K562 (cell line): ENCODE measurements around the gene DGCR6L. TPM values are rescaled to one million over a fixed set of nuclear protein-coding genes. Genes with fewer than 3 reads are reported as not detected.

Source experiments
- CAMTA2 ChIP-seq: fragments of 250-450 bp; sonication (Bioruptor Pico); conservative IDR thresholded peaks from 2 replicates; pipeline ENCODE4 v1.5.1; 2022
- DPF2 ChIP-seq: fragments of 450-650 bp; IDR thresholded peaks from 2 replicates; pipeline ENCODE4 v1.6.1; 2016
- KDM1A ChIP-seq, 2 experiments: fragments of 450-650 bp; IDR thresholded peaks; 2 replicates each; pipeline ENCODE4 v1.6.1; 2016; ENCODE audit warnings: mild to moderate bottlenecking in 2 of 2
- KLF13 ChIP-seq: fragments of 450-650 bp; IDR thresholded peaks from 2 replicates; pipeline ENCODE4 v1.6.1; 2016; ENCODE audit warnings: missing genetic modification characterization, low read depth, mild to moderate bottlenecking, missing compliant biosample characterization, moderate library complexity, borderline replicate concordance
- RFX1 ChIP-seq: fragments of 450-650 bp; IDR thresholded peaks from 2 replicates; pipeline ENCODE4 v1.6.1; 2016; ENCODE audit warnings: mild to moderate bottlenecking, moderate library complexity
- SUPT5H ChIP-seq: fragments of 450-650 bp; IDR thresholded peaks from 2 replicates; pipeline ENCODE4 v1.6.1; 2016
- TAF7 ChIP-seq: fragments of 450-650 bp; IDR thresholded peaks from 2 replicates; pipeline ENCODE4 v1.6.1; 2016; ENCODE audit warnings: missing genetic modification characterization, missing compliant biosample characterization
- USF1 ChIP-seq: sonication (generic); formaldehyde crosslinking; IDR thresholded peaks from 2 replicates; pipeline ENCODE4 v1.9.0; 2022; ENCODE audit warnings: mild to moderate bottlenecking, missing genetic modification reagents
- ZBTB40 ChIP-seq, 2 experiments: fragments of 450-650 bp in 1 of 2; sonication (generic) in 1 of 2; formaldehyde crosslinking in 1 of 2; IDR thresholded peaks; 2 replicates each; pipeline versions ENCODE4 v1.7.1 to v1.9.0; 2016 to 2022; ENCODE audit warnings: inconsistent platforms in 1 of 2, mild to moderate bottlenecking in 1 of 2, missing genetic modification reagents in 1 of 2
- ZNF316 ChIP-seq: fragments of 450-650 bp; IDR thresholded peaks from 2 replicates; pipeline ENCODE4 v1.6.1; 2016
- ZNF740 ChIP-seq, 3 experiments: fragments of 200-800 bp in 1 of 3; sonication (Bioruptor generic) in 1 of 3; sonication (generic) in 1 of 3; formaldehyde crosslinking in 1 of 3; IDR thresholded peaks; 2 replicates each; pipeline versions ENCODE4 v1.6.1 to v1.8.0; 2016 to 2022; ENCODE audit warnings: mild to moderate bottlenecking in 2 of 3, missing compliant biosample characterization in 2 of 3, missing genetic modification characterization in 2 of 3, missing genetic modification reagents in 1 of 3
- polyA plus RNA-seq, 8 experiments: library from polyadenylated mRNA; depleted of rRNA in 4 of 8; stranded (reverse) in 5 of 8; unstranded in 3 of 8; fragments of >200 nt; fragmentation: Nextera tagmentation in 2 of 8; fragmentation: Illumina TruSeq in 1 of 8; extraction: Ambion mirVana in 2 of 8; extraction: Trizol in 1 of 8; gene quantifications; 2 replicates each; pipeline versions ENCODE4 v1.2.1 to v1.2.3, GENCODE V29; 2011 to 2014; ENCODE audit warnings: inconsistent platforms in 1 of 8, missing spikeins in 1 of 8
- total RNA-seq, 7 experiments: library from RNA; depleted of rRNA in 6 of 7; stranded (reverse); fragments of >200 nt in 6 of 7; fragmentation: Illumina TruSeq in 2 of 7; extraction: Trizol in 2 of 7; gene quantifications; 2 replicates each; pipeline versions ENCODE4 v1.2.1 to v1.2.3, GENCODE V29; 2011 to 2021; ENCODE audit warnings: low replicate concordance in 1 of 7
- TF ChIP-seq, protein P1 (sequence below): fragments of 250-450 bp; sonication (Bioruptor Pico); IDR thresholded peaks from 2 replicates; pipeline ENCODE4 v1.8.0; 2021; ENCODE audit warnings: mild to moderate bottlenecking, moderate library complexity
- TF ChIP-seq, protein P2 (sequence below): fragments of 250-450 bp; sonication (Bioruptor Pico); IDR thresholded peaks from 2 replicates; pipeline ENCODE4 v1.5.0; 2020; ENCODE audit warnings: mild to moderate bottlenecking

The DGCR6L gene
- total and polyA plus RNA-seq, 9 of the 15 experiments (the other 6 are each of a cell fraction or from before 2014, with no cell fraction given) = 3.6 to 151 (median 51.0) TPM

- TF ChIP-seq ZBTB40 (IDR thresholded peaks at IDR 0.05) = no peak
- TF ChIP-seq ZBTB40 (CRISPR knock-in tag; IDR thresholded peaks at IDR 0.05) = 0 out of 2 replicates have a peak, but pooled peaks have one; percentile 42
- TF ChIP-seq ZNF740 (CRISPR knock-in tag; IDR thresholded peaks at IDR 0.05) = 0 out of 2 replicates have a peak, but pooled peaks have one; percentile 28
- no peak for TF ChIP-seq ZNF740 (tag; IDR thresholded peaks at IDR 0.05)
- TF ChIP-seq RFX1 = no peak
- TF ChIP-seq KLF13 (tag) = no peak
- no peak for TF ChIP-seq DPF2
- TF ChIP-seq, protein P1, sequence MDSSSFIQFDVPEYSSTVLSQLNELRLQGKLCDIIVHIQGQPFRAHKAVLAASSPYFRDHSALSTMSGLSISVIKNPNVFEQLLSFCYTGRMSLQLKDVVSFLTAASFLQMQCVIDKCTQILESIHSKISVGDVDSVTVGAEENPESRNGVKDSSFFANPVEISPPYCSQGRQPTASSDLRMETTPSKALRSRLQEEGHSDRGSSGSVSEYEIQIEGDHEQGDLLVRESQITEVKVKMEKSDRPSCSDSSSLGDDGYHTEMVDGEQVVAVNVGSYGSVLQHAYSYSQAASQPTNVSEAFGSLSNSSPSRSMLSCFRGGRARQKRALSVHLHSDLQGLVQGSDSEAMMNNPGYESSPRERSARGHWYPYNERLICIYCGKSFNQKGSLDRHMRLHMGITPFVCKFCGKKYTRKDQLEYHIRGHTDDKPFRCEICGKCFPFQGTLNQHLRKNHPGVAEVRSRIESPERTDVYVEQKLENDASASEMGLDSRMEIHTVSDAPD (CRISPR knock-in tag) = no peak
- no peak for TF ChIP-seq TAF7 (tag)
- no peak for TF ChIP-seq KDM1A (IDR thresholded peaks at IDR 0.05)
- no peak for TF ChIP-seq CAMTA2 (CRISPR knock-in tag)
- TF ChIP-seq, protein P2, sequence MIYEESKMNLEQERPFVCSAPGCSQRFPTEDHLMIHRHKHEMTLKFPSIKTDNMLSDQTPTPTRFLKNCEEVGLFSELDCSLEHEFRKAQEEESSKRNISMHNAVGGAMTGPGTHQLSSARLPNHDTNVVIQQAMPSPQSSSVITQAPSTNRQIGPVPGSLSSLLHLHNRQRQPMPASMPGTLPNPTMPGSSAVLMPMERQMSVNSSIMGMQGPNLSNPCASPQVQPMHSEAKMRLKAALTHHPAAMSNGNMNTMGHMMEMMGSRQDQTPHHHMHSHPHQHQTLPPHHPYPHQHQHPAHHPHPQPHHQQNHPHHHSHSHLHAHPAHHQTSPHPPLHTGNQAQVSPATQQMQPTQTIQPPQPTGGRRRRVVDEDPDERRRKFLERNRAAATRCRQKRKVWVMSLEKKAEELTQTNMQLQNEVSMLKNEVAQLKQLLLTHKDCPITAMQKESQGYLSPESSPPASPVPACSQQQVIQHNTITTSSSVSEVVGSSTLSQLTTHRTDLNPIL (CRISPR knock-in tag) = no peak
- TF ChIP-seq USF1 = no peak
- peak; percentile 26; the same call in 1 of the 2 replicates for TF ChIP-seq SUPT5H
- TF ChIP-seq ZNF316 = no peak
Observed at GRCh38 chr22:20312396-20313191, 7.3 kb downstream of the DGCR6L start (continued).
